ENCODE measurements around the gene PARD6G.

The PARD6G gene

DNA sequence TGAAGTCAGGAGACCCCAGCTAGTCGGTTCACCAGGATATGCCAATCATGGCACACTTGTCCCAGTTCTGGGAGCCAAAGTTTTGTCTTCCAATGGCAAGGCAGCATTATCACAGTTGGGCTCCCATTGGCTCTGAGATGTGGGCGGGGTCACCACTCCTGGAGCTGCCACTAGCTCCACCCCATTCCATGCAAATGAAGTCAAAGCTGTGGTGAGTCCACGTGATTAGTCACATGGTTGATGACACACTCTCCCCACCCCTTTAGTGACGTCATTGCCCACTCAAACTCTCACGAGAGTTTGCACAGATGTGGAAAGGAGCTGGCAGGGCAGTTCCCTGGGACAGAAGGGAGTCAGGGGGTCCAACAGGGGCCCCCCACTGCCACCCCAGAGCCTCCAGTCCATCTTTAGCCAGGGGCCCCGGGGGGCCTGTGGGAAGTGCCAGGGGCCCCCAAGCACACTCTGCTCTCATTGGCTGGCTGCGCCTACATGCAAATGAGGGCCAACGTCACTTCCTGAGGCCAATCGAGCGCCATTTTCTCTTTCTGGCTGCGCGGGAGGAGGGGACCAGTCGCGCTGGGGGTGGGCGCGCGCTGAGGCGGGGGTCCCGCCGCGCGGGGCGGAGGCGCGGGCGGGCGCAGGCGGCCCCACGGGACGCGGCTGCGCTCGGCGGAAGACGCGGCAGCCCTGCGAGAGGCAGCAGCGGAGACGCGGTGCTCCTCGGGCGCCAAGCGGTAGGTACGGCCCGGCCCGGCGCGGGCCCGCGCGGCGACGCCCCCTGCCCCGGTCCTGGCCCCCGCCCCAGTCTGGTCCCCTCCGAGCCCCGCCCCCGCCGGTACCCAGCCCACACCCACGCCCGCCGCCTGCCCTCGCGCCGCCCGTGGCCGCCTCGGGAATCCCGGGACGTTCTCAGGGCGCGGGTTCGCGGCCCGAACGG is 138.3 kb downstream of the PARD6G start, which contains the start of gene ADNP2:
Gene ADNP2 (plus strand): TSS at position 524 of the 937 bp plus-strand sequence. CDS start 8,281 bp downstream, outside the sequence.
- peak; percentile 65 to 75 for DNase-seq (ENCODE audit: low read depth in 2 of 2)

DNA sequence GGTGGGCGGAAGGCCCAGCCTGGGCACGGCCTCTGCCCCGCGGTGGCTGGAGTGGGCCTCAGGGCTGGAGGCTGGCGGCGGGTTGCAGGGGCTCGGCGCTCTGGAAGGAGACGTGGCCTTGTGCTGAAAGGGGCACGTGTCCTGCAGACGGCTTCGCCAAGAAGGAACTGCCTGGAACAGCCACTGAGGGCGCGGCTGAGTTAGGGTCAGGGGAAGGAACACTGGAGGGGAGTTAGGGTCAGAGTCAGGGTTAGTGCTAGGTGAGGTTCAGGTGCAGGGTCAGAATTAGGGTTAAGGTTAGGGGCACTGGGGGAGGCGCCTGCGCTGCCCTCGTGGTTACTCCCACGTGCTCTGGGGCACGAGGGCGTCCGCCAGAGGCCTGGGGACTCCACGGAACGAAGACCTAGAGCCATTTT is 139.2 kb downstream of the PARD6G start:
- DNase-seq (ENCODE audit: low read depth in 2 of 2), result no peak

DNA sequence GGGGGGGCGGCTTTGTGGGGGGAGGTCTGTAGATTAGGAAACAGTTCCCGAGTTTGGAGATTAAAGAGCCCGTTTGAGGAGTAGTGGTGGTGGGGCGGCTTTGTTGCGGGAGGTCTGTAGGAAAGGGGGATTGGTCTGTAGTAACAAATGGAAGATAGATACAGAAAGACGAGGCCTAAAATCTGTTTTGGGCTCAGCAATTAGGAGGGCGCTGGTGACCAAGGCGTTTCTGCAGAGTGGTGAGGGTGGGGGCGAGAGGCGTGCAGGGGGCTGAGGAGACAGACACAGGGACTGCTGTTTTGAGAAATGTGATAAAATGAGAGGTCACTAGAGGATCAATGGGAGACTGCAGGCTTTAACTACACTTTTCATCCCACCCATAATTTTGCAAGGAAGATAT is 139.9 kb downstream of the PARD6G start:
- DNase-seq (ENCODE audit: low read depth in 2 of 2), result no peak
